Body of pancreas (tissue), 4 donors: ENCODE results near the gene MPP1.

Experiments
- POLR2A ChIP-seq, 3 donors: fragments of 450-650 bp; IDR thresholded peaks; one replicate each; pipeline ENCODE4 v1.6.1; 2016; ENCODE audit warnings: antibody characterized with exemption in 3 of 3, mild to moderate bottlenecking in 2 of 3
- TF ChIP-seq, protein P1 (sequence below), 7 experiments: fragments of 450-650 bp in 4 of 7; fragments of 200-600 bp in 3 of 7; sonication (generic) in 3 of 7; IDR thresholded peaks; one replicate each; pipeline ENCODE4 v1.5.1; 2016 to 2019; ENCODE audit warnings: antibody characterized with exemption in 7 of 7

DNA sequence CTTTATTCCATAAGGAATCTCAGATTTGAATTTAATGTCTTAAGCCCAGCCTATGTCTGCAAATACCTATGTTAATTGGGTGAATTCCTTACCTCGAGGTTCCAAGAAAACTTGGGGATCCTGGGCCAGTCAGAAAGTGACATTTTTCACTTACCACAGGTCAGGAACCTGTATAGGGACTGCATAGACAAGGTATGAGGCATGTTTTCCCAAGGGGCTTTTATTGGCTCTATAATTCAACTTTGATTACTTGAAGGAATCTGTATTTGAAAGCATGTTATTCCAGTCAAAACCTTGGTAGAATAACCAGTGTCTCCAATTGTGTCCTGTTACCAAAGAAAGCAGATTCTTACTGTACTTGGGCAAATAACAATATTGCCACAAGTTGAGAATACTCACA is 8.5 kb upstream of the MPP1 start:
- TF ChIP-seq POLR2A (IDR thresholded peaks at IDR 0.05) = no peak
- TF ChIP-seq, protein P1, sequence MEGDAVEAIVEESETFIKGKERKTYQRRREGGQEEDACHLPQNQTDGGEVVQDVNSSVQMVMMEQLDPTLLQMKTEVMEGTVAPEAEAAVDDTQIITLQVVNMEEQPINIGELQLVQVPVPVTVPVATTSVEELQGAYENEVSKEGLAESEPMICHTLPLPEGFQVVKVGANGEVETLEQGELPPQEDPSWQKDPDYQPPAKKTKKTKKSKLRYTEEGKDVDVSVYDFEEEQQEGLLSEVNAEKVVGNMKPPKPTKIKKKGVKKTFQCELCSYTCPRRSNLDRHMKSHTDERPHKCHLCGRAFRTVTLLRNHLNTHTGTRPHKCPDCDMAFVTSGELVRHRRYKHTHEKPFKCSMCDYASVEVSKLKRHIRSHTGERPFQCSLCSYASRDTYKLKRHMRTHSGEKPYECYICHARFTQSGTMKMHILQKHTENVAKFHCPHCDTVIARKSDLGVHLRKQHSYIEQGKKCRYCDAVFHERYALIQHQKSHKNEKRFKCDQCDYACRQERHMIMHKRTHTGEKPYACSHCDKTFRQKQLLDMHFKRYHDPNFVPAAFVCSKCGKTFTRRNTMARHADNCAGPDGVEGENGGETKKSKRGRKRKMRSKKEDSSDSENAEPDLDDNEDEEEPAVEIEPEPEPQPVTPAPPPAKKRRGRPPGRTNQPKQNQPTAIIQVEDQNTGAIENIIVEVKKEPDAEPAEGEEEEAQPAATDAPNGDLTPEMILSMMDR (IDR thresholded peaks at IDR 0.05) = no peak
